ENCODE results near the gene COPG1.
A peak's percentile ranks its signal among the peaks of the same experiment; 100 is the strongest.

COPG1 gene

DNA sequence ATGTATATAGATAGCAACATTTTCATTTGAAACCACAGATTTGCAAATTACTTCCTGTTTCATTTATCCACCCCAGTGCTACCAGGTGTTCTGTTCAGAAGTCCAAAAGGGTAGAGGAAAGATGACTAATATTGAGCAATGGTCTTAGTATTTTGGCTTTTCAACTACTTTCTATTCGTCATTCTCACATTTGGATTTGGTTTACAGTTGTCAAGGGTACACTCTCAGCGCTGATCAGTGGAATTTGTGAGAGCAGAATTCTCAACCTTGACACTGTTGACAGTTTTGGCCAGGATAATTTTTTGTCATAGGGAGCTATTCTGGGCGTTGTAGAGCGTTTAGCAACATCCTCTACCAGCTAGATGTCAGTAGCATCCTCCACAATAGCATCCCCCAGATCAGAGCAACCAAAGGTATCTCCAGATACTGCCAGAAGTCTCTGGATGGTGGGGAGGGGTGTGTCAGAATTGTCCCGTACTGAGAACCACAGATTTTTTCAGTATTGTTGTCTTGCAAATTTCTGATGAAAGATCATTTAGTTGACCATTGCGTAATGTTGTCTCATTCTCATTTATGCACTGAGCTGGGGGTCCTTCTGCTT, 33.4 kb downstream of the COPG1 start:
- Histone ChIP-seq H3K9me3 (replicated peaks; ENCODE audit: low read length) (no peaks in the 10 kb centered on the region), H3K4me3 (ENCODE audit: low read length) (no peak overlapping the region), H3K4me2 (ENCODE audit: low read length) (no peak overlapping the region), H3K9ac (ENCODE audit: low read depth, low read length) (no peak overlapping the region), H3K4me1 (ENCODE audit: control insufficient read depth, insufficient read depth, low read length) (peaks cover 17% of the 10 kb centered on the region), H3K27me3 (ENCODE audit: control insufficient read depth, insufficient read depth, low read length) (no peaks in the 10 kb centered on the region), H3K36me3 (ENCODE audit: insufficient read depth, low read length) (peaks cover 4% of the 10 kb centered on the region)

DNA sequence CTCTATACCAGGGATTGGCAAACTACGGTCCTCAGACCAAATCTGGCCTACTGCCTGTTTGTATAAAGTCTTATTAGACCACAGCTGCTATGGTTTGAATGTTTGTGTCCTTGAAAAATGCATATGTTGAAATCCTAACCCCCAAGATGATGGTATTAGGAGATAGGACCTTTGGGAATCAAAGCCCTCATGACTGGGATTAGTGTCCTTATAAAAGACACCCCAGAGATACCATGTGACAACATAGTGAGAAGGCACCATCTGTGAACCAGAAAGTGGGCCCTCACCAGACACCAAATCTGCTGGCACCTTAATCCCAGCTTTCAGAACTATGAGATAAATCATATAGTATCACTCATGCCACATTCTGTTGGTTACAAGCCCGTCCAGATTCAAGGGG, 36.7 kb downstream of the COPG1 start:
- Histone ChIP-seq H3K9ac (ENCODE audit: low read depth, low read length) (no peak overlapping the region), H3K36me3 (ENCODE audit: insufficient read depth, low read length) (peaks cover 12% of the 10 kb centered on the region), H3K27me3 (ENCODE audit: control insufficient read depth, insufficient read depth, low read length) (no peaks in the 10 kb centered on the region)

GRCh38 chr3:129288446-129288845, 39.0 kb downstream of the COPG1 start:
- Histone ChIP-seq H3K9me3 (replicated peaks; ENCODE audit: low read length) (no peaks in the 10 kb centered on the region), H3K27me3 (ENCODE audit: control insufficient read depth, insufficient read depth, low read length) (no peaks in the 10 kb centered on the region), H3K4me3 (ENCODE audit: low read length) (no peak overlapping the region), H3K4me1 (ENCODE audit: control insufficient read depth, insufficient read depth, low read length) (peaks cover 6% of the 10 kb centered on the region), H3K9ac (ENCODE audit: low read depth, low read length) (no peak overlapping the region), H3K4me2 (ENCODE audit: low read length) (no peak overlapping the region), H3K36me3 (ENCODE audit: insufficient read depth, low read length) (peaks cover 14% of the 10 kb centered on the region)

More for the DNA sequence above, 36.7 kb downstream of the COPG1 start:
- Histone ChIP-seq H3K4me2 (ENCODE audit: low read length) (no peak overlapping the region), H3K9me3 (replicated peaks; ENCODE audit: low read length) (no peaks in the 10 kb centered on the region), H3K4me1 (ENCODE audit: control insufficient read depth, insufficient read depth, low read length) (peaks cover 11% of the 10 kb centered on the region), H3K4me3 (ENCODE audit: low read length) (no peak overlapping the region)

GRCh38 chr3:129289201-129289921, 40.0 kb downstream of the COPG1 start:
- Histone ChIP-seq H3K27me3 (ENCODE audit: control insufficient read depth, insufficient read depth, low read length) (no peaks in the 10 kb centered on the region), H3K36me3 (ENCODE audit: insufficient read depth, low read length) (peaks cover 17% of the 10 kb centered on the region), H3K9ac (ENCODE audit: low read depth, low read length) (no peak overlapping the region), H3K4me1 (ENCODE audit: control insufficient read depth, insufficient read depth, low read length) (peaks cover 6% of the 10 kb centered on the region), H3K4me3 (ENCODE audit: low read length) (no peak overlapping the region), H3K4me2 (ENCODE audit: low read length) (no peak overlapping the region), H3K9me3 (replicated peaks; ENCODE audit: low read length) (no peaks in the 10 kb centered on the region)

DNA sequence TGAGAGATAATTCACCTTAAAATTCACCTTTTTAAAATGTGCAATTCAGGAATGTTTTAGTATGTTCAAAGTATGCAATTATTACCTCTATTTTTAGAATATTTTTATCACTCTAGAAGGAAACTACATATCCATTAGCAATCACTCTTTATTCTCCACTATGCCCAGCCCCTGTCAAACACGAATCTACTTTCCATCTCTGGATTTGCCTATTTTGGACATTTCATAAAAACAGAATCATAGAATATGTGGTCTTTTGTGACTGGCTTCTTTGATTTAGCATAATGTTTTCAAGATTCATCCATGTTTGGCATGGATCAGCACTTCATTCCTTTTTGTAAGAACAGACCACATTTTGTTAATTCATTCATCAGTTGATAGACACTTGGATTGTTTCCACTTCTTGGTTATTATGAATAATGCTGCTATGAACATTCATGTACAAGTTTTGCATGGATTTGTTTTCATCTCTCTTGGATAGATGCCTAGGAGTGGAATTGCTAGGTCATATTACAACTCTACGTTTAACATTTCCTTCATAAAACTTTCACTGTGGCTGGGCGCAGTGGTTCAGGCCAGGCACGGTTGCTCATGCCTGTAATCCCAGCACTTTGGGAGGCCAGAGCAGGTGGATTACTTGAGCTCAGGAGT, 42.0 kb downstream of the COPG1 start:
- H3K4me1 ChIP-seq (ENCODE audit: control insufficient read depth, insufficient read depth, low read length): peaks cover 6% of the 10 kb centered on the region
- H3K9ac ChIP-seq (ENCODE audit: low read depth, low read length): no peak overlapping the region
- H3K4me3 ChIP-seq (ENCODE audit: low read length): no peak overlapping the region
- no peaks in the 10 kb centered on the region for H3K27me3 ChIP-seq (ENCODE audit: control insufficient read depth, insufficient read depth, low read length)
- peaks cover 17% of the 10 kb centered on the region for H3K36me3 ChIP-seq (ENCODE audit: insufficient read depth, low read length)
- H3K9me3 ChIP-seq (replicated peaks; ENCODE audit: low read length): no peaks in the 10 kb centered on the region
- no peak overlapping the region for H3K4me2 ChIP-seq (ENCODE audit: low read length)

GRCh38 chr3:129295286-129295685, 45.9 kb downstream of the COPG1 start:
- no peak overlapping the region for H3K4me2 ChIP-seq (ENCODE audit: low read length)
- H3K9me3 ChIP-seq (replicated peaks; ENCODE audit: low read length): no peaks in the 10 kb centered on the region
- no peak overlapping the region for H3K9ac ChIP-seq (ENCODE audit: low read depth, low read length)
- H3K4me1 ChIP-seq (ENCODE audit: control insufficient read depth, insufficient read depth, low read length): no peaks in the 10 kb centered on the region
- H3K27me3 ChIP-seq (ENCODE audit: control insufficient read depth, insufficient read depth, low read length): no peaks in the 10 kb centered on the region
- H3K4me3 ChIP-seq (ENCODE audit: low read length): no peak overlapping the region
- peaks cover 33% of the 10 kb centered on the region for H3K36me3 ChIP-seq (ENCODE audit: insufficient read depth, low read length)

GRCh38 chr3:129304146-129304961, 54.9 kb downstream of the COPG1 start:
- Histone ChIP-seq H3K27me3 (ENCODE audit: control insufficient read depth, insufficient read depth, low read length) (no peaks in the 10 kb centered on the region), H3K9ac (ENCODE audit: low read depth, low read length) (no peak overlapping the region), H3K36me3 (ENCODE audit: insufficient read depth, low read length) (peaks cover 5% of the 10 kb centered on the region), H3K4me2 (ENCODE audit: low read length) (no peak overlapping the region), H3K4me3 (ENCODE audit: low read length) (no peak overlapping the region), H3K4me1 (ENCODE audit: control insufficient read depth, insufficient read depth, low read length) (peaks cover 16% of the 10 kb centered on the region), H3K9me3 (replicated peaks; ENCODE audit: low read length) (no peaks in the 10 kb centered on the region)

- H3K27me3 ChIP-seq (ENCODE audit: control insufficient read depth, insufficient read depth, low read length): no peaks in the 10 kb centered on the region
- peaks cover 16% of the 10 kb centered on the region for H3K4me1 ChIP-seq (ENCODE audit: control insufficient read depth, insufficient read depth, low read length)
- H3K4me3 ChIP-seq (ENCODE audit: low read length): no peak overlapping the region
- H3K9me3 ChIP-seq (replicated peaks; ENCODE audit: low read length): no peaks in the 10 kb centered on the region
- no peak overlapping the region for H3K4me2 ChIP-seq (ENCODE audit: low read length)
- no peak overlapping the region for H3K9ac ChIP-seq (ENCODE audit: low read depth, low read length)
- H3K36me3 ChIP-seq (ENCODE audit: insufficient read depth, low read length): peaks cover 5% of the 10 kb centered on the region
These were observed 55.5 kb downstream of the COPG1 start for GRCh38 chr3:129304962-129305222.

- Histone ChIP-seq H3K9ac (ENCODE audit: low read depth, low read length) (peak overlapping the region; percentile 55), H3K27me3 (ENCODE audit: control insufficient read depth, insufficient read depth, low read length) (no peaks in the 10 kb centered on the region), H3K4me3 (ENCODE audit: low read length) (peak overlapping the region; percentile 42), H3K9me3 (replicated peaks; ENCODE audit: low read length) (no peaks in the 10 kb centered on the region), H3K4me2 (ENCODE audit: low read length) (peak overlapping the region; percentile 75), H3K4me1 (ENCODE audit: control insufficient read depth, insufficient read depth, low read length) (peaks cover 16% of the 10 kb centered on the region), H3K36me3 (ENCODE audit: insufficient read depth, low read length) (peaks cover 5% of the 10 kb centered on the region)
These were observed 56.2 kb downstream of the COPG1 start for GRCh38 chr3:129305592-129306091.

DNA sequence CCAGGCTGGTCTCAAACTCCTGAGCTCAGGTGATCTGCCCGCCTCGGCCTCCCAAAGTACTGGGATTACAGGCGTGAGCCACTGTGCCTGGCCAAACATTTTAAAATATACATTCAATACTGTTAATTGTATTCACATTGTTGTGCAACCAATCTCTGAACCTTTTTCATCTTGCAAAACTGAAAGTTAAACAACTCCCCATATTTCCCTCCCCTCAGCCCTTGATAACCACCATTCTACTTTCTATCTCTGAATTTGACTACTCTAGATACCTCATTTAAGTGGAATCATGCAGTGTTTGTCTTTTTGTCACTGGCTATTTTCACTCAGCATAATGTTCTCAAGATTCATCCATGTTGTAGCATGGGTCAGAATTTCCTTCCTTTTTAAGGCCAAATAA, 59.2 kb downstream of the COPG1 start:
- no peak overlapping the region for H3K4me3 ChIP-seq (ENCODE audit: low read length)
- peaks cover 5% of the 10 kb centered on the region for H3K36me3 ChIP-seq (ENCODE audit: insufficient read depth, low read length)
- H3K4me2 ChIP-seq (ENCODE audit: low read length): no peak overlapping the region
- H3K4me1 ChIP-seq (ENCODE audit: control insufficient read depth, insufficient read depth, low read length): peaks cover 16% of the 10 kb centered on the region
- H3K9me3 ChIP-seq (replicated peaks; ENCODE audit: low read length): no peaks in the 10 kb centered on the region
- no peaks in the 10 kb centered on the region for H3K27me3 ChIP-seq (ENCODE audit: control insufficient read depth, insufficient read depth, low read length)
- no peak overlapping the region for H3K9ac ChIP-seq (ENCODE audit: low read depth, low read length)
